Measurements from ENCODE around the gene NFIA.

Gene NFIA

DNA sequence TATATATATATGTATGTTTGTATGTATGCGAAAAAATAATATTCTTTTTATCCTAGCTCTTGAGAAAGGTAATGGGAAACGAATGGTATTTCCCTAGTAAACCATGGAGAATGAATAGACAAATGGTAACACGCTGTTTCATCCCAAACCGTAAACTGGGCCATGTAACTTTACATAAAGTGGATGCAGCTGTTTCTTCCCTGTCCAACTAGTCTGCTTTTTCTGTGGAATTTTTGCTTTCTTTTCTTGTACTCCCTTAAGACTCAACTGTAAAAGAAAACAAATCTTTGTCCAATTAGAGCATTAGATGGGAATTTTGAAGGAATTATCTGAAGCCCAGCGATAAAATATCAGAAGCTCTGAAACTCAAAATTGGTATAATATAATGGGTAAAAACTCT lies 198.1 kb downstream of the NFIA start:
- DNase-seq: no peak

DNA sequence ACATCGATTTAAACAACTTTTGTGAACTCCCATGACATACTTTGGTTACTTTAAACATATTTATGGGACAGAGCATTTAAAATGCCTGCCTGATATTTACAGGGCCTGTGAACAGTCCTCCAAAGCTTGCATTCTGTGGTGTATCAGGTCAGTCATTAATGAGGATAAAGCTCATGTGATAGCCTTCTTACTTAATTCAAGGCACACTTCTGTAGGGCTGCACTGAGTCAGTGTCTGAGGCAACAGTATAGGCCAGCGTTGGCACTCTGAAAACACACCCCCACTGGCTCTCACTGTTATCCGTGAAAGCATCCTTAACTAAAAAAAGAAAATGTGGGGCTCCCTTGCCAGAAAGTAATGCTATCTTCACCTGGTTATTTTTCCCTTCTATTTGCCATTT lies 200.0 kb downstream of the NFIA start:
- DNase-seq: no peak

DNA sequence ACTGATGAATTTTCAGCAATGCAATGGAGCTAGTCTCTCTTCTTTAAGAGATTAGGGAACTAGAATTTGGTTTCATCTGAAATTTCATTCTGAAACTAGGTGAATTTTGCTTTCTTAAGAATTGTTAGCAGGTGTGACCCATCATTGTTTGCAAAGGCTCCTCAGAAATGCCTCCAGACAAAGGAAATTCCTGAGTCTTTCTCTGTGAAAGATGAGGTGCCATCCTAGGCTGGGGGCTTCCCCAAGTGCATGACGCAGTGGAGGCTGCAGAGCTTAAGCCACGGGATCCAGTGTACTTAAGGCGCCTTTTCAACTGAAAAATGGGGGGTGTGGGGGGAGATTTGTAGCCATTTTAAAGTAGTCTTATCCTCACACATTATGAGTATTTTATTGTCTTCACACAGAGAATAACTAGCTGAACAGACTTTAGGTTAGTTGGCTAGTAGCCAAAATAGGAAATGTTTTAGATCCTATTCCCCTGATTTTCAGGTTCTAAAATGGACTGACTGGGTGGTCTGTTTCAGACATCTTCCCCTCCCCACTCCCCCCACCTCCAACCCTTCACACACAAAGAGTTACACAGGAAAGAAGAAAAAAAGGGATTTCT lies 202.0 kb downstream of the NFIA start:
- DNase-seq: no peak

DNA sequence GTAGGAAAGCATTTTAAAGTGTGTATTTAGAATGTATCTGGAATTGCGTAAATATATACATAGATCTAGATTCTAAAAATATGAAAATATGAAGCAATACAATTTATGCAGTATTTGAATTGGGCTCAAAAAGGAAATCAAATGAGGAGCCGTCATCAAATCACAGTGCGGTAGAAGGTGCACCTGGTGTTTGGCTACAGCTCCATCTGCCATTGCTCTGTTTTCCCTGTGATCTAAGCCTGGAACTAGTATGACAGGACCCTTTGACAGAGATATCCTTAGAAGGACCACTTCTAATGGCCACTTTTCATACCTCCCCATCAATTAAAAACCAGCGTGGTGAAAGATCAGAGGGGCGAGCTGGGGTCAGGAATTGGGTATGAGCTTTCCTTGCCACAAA lies 202.6 kb downstream of the NFIA start:
- DNase-seq: peak in 1 of 2 experiments; percentile 13

DNA sequence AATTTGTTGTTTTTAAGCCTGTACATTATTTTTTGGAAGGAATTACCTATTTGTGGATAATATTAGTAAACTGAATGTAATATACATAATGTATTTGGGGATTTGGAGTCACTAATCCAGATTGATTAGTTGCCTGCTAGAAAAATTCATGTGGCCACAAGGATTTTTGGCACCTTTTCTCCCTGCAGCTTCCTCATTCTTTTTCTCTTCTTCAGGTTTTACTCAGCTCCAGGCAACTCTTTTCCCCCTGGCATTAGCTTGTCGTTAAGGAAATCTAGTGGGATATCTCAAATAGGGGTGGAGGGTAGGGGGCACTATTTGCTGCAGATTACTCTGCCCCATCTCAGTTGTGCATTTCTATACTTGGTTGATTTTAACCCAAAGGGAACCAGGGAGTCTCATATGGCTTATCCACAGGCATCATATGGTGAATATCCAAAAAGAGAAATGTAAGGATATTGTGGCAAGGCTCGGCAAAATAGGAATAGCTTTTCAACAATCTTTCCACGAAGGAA lies 203.1 kb downstream of the NFIA start:
- no peak for DNase-seq

DNA sequence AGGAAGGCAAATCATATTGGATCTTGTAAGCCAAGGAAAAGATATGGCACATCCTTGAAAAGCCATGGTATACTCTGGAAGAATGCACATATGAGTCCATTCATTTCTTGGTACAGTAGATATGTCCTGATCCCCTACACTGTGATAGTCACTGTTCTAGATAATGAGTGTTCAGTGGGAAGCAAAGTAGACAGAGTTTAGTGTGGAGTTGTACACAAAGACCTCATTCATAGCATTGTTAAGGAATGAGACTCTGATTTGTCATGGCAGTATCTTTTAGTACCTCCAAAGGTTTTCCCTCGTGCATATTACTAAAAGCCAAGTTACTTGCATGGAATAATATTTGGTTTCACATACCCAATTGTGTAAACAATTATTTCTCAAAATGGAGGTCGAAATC lies 204.7 kb downstream of the NFIA start:
- no peak for DNase-seq

DNA sequence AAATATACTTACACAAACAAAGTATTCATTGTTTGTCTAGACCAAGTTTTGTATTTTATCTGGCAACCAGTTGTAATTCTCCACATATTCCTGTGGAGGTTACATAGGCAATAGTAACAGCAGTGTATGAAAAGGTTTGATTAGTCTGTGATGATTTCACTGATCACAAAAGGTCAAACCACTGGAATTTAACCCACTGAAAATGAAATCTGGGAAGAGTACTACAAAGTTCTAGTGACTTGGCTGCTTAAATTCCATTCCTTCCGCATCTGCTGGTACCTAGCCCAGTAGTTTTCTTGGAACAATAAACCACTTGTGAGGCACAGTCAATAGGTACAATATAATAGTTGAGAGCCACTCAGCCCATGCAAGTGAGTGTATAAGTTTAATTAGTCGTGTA lies 205.4 kb downstream of the NFIA start:
- no peak for DNase-seq

DNA sequence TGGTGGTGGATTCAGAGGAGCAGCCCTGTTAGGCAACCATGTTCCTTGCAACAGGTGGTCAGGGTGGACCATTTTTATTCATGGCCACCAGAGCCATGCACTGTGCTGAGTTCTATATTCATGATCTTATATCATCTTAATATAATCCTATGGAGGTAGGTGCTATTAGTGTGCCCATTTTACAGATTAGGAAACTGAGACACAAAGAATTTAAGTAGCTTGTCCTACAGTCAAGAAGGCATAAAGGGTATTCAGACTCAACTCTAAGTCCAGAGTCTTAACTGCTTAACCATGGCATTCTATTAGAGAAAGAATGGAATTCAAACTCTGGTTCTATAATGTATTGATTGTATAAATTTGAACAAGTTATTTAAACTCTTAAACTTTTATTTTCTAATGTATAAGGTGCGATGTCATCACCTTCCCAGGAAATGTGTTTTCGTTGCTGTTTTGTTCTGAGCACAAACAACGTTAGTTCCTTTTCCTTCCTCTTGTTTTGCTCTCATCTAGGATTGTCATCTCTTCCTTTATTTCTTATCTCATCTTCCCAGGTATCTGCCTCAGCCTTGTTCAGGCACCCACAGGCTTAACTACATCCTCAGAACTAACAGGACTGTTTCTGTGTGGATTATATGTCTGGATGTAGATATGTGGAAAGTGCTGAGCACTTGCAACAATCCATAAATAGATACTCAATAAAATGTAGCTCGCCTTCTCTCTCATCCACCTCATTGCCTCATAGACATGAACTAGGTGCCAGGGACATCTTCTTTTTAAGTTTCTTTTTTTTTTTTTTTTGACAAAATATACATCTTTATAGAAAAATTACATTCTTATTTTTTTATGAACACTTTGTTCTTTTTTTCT lies 207.1 kb downstream of the NFIA start:
- DNase-seq: no peak

DNA sequence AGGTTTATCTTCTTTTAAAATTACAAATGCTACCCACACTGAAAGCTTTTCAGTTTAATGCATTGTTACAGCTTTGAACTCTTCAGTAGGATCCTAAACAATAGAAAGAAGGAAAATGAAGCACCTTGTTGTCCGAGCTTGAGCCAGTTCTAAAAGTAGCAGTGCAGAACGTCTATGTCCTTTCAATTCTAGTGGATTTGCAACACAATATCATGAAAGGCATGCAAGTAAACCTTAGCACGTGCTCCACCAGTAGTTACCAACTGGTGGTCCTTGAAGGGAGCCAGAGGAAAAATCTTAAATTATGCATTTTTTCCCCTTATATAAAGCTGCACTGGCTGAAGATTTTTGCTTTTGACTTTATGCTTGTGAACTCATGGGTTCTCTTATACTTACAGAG lies 208.2 kb downstream of the NFIA start:
- DNase-seq: no peak

DNA sequence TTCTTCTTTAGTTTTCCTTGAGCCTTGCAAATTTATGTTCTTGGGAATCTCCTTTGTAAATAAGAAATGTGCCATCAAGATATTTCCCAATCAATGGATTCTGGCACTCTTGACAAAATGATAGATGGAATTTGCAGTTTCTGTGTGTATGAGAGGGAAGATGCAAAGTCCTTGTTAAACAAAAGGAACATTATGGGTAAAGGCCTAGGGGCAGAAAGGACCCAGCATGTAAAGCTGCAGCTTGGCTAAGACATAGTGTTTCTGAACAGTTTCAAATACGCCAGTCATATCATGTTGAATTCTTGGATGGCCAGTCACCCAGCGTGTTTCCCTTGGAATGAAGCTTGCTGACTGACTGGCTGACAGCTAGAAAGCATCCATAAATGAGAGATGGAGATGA lies 210.8 kb downstream of the NFIA start:
- no peak for DNase-seq

DNA sequence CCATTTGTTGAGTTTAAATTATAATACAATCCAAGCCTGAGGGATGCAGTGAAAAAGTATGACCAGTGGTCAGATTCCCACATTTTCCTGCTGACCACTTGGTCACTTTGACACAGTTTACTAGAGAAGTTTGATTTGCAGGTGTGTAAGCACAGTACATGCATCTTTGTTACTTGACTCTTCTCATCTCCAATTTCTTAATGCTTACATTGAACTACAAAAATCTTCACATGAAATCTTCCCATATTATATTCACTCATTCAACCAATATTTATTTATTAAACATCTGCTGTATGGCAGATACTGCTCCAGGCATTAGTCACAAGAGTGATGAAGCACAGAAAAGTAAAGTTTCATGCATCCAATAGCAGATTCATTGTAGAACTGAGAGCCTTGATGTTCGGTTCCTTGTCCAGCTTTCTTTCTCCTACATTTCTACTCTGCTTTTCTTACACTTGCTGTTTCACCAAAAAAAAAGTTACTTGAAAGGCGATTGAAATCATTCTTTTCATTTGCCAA lies 211.7 kb downstream of the NFIA start:
- no peak for DNase-seq

DNA sequence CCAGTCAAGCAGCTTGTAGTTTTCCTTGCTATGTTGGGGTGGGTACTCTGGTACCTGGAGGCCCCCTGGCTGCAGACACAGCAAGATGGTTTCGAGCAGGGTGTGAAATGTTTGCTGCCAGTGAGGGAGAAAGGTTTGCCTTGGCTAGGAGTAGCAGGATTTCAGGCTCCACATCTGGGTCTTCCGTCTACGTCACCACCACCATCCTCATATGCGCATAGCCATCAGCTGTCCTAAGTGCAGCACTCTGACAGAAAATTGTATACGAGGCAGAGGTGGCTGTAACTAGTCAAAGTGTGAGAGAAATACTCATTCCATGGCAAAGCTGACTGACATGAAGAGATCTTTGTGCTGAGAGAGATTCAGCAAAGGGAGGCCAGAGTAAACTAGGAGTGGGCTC lies 212.6 kb downstream of the NFIA start:
- DNase-seq: no peak

DNA sequence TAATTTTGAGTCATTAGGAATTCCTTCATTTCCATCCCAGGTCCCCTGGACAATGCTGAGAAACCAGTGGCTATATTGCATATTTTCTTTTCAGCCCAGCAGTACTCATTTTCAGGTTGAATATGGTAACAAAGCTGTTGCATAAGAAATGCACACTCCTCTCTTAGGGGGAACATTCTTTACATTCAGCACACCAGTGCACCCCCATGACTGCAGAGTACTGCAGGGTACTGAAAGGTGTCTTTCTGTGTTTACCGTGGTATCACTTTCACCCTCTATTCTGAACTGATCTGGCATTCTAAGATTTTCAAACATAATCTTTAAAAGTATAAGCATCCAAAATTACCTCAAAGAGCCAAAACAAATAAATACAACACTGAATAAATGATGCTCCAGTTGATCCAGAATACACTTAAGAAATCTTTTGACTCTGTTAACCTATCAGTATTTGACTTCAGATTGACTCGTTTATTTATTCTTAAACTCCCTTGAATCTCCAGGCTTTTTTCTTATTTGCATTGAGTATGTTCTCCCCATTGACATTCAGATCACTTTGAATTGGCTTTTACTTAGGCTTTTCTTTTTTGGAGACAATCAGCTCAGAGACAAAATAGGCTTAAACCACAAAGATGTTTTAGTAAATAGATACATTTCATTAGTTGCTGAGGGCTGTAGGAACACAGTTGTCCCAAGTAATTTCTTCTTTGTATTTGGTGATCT lies 213.6 kb downstream of the NFIA start:
- no peak for DNase-seq

DNA sequence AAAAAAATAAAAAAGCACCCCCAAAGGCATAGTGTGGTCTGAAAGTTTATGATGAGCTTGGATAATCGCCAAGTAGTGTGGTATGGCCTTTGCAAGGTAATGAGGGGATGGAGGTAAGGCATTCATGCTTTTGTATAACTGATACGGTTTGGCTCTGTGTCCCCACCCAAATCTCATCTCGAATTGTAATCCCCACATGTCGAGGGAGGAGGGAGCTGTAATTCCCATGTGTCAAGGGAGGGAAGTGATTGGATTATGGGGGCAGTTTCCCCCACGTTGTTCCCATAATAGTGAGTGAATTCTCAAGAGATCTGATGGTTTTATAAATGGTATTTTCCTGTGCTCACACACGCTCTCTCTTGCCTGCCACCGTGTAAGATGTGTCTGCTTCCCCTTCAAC lies 215.5 kb downstream of the NFIA start:
- no peak for DNase-seq

DNA sequence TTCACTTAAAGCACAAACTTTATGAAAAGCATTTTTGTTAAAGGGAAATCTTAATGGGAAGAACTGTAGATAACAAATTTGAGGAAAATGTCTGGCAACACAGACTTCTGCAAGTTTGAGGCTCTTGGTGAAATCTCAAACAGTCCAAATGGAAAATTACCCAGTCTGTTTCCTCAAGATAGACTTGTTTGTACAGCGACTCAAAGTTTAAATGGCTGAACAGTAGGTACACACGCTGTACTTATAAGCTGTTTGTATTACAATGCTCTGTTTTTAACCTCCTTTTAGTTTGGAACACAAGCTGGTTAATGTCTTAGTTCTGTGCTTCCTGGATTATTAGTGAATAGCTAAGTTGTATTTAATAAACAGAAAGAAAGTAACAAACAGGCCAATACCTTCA lies 217.1 kb downstream of the NFIA start:
- DNase-seq: no peak

DNA sequence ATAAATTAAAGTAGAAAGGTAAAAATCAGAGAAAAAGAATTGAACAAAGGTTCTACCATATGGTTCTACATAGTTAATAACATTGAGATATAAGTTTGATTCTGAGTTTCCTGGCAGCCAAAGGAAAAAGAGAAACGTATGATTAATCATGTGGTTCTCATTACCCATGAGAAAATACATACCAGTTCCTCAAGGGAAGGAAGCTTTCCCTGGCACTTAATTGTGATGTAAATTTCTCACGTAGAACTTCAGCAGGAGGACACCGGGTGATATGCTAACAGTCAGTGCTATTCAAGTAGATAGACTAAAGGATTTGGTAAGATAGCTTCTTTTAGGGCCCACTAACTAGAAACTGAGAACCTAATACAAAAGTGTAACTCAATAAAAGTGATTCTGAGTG lies 218.5 kb downstream of the NFIA start:
- no peak for DNase-seq

DNA sequence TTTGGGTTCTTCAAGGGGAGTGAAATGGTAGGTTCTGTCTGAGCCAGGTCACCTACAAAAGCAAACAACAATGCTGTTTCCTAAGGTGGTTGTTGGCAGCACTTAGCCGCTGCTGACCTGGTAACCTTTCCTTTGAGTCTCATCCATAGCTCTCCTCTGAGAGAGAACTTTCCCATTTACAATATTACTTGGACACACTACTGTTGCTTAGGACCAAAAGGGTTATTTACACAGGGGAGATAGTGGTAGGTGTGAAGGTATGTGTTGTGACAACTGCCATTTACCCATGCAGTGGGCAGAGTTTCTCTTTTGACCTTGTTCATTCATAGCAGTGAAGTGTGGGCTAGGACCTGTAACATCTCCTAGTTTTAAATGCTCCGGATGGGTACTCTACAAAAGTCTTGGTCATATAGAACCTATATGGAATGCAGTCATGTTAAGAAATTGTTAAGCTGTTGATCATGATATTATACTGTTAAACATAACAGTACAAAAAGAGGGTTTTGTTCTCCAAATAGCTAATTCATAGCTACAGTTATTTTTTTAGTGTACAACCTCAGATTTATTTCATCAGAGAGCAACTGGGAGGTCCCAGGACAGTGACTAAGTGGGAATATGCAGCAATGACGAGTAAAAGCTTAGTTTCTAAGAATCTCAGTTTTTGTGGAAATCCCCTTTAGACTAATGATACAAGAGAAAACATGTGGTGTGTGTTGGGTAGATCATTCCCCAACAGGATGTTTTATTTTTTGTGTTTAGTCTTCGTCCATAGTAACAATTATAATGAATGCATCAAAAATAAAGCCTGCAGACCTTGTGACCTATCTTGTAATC lies 219.7 kb downstream of the NFIA start:
- DNase-seq: no peak

DNA sequence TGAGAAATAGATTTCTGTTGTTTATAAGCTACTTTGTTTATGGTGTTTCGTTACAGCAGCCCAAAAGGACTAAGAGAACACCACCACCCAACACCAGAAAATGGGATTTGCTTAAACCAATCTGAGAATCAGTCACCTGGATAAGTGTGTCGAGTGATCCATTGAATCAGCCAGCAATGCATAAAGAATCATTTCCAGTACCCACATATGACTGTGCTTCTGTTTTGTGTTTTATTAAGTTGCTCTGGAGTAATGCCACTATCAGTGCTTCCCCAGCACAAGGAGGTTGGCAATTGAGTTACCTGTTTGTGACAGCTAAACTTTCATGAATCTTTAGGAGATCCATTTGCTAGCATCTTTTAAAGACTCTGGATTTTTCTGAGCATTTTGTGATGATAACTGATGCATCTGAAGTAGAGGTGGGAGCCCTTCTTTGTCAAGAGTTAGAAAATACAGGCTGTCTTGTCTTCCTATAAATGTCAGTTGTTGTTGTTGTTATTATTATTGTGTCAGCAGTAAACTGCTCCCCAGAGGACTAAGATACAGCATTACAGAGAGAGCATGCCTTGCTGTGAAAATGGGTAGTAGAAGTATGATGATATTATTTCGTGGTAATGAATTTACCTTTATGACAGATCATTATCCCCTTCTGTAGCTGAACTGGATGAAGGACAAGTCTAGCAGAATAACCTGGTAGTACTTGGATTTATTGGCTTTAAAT lies 225.2 kb downstream of the NFIA start:
- no peak for DNase-seq

DNA sequence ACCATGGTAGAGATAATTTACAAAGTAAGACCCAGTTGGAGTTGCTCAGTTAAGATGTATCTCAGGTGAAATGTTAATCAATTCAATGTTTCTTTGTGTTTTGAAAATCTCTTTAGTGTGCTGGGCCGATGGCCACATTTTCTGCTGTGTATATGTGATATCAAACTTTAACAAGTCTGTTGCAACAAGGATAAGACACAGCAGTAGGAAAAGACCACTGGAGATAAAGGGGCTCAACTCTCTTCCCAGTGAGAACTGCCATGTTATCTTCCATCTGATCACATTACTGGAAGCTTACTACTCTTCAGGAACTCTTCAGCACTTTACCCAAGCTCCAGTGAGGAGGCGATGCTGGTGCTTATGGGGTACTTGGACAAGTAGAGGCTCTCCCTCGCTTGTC lies 227.7 kb downstream of the NFIA start:
- no peak for DNase-seq

DNA sequence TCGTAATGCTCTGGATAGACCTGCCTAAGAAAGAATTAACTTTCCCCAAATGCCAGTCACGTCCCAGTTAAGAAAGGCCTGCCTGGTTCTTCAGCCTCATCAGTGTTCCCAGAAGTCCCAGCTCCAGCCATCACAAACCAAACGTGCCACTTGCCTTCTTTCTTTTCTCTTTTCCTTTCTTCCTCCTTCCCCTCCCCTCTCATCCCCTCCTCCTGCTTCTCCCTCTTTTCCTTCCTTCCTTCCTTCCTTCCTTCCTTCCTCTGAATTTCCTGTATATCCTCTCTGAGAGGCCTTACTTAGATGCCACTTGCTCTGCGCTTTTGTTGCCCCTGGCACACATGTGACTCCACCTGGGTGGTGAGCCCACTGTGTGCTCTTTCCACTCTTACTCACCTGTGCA lies 228.2 kb downstream of the NFIA start:
- DNase-seq: no peak

DNA sequence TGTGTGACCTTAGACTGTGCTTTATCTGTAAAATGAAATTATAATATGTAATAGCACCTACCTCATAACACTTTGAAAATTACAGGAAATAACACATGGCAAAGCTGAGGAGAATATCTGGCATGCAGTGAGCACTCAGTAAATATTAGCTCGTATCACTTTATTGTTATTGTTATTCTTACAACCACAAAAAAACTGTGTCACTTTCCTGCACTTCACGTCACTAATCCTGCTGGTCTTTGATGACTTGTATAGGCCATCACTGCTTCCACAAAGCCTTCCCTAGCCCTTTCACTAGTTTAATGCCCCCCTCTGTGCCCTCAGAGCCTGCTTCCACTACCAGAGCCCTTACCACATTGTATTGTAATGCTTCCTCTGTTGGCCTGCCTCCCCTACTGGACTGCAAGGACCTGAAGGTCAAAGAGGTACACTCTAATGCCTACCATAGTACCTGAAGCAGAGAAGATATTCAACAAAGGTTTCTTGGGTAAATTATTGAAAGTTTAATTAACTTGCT lies 231.6 kb downstream of the NFIA start:
- no peak for DNase-seq

DNA sequence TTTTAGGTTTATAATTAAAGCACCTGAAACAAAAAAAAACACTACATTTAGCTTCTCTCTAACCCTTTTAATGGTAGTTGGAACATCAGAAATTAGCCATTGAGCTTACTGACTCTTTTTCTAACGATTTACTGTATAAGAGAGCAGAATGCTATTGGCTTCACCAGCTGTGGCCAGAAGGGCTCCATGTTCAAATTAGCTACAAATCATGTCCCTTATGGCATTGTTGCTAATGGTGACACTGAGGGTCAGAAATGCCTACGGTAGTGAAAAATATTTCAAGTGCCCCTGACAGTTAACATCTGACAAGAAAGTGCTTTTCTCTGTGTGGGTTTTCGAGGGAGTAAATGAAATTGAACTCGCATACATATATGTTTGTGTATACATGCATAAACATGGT lies 232.7 kb downstream of the NFIA start:
- DNase-seq: no peak

All from cerebellar nuclear complex (tissue), 1 donor.